Measurements from ENCODE around the gene FANCC.

Gene FANCC

DNA sequence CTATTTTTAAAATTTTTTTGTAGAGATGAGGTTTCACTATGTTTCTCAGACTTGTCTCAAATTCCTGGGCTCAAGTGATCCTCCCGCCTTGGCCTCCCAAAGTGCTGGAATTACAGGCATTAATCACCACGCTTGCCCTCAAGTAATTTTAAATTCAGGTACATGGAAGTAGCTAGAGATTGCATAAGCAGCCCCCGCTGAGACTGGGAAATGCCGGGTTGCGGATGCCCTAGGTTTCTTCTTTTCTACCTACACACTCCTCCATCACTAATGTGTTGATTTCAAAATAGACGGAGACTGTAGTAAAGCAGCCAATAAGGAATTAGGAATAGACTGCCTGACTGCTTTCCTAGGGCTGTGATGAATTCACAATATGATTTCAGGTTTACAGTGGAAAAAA lies 202.4 kb downstream of the FANCC start:
- DNase-seq = no peak

DNA sequence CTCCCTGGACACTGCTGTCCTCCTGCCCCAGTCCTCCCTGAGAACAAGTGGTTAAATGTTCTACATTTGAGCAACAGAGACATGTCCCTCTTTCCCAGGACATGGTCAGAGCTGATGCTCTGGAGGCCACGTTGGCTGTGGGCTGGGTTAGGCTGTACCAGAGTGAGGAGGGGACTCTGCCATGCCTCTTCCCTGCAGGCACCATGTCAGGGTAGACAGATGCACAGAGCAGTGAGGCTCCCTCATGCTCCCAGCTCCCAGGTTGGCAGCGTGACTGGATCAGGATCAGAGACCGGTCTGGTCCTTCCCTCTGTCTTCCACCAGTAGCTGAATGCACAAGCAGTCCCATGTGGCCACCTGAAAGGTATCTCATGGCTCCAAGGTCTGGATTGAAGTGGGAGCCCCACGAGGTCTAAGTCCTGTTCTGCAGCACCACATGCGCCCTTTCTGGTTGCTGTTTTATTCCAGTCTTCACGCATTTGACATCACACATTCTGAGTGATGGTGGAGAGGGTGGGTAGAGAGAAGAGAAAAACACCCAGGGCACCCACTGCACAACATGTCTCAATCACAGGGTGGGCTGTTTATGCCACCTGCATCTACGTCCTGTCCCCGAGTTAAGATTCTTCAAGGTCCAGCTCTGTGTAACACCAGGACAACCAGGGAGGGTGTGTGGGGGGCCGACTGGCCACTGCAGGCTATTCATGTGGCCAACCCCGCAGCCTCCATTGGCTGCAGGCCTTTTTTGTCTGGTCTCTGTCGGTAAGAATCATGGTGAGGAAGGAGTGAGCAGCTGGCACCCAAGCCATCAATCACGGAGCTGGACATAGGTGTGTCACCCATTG lies 204.9 kb downstream of the FANCC start:
- no peak for DNase-seq

GRCh38 chr9:95111716-95112115 lies 205.8 kb downstream of the FANCC start:
- DNase-seq = no peak

GRCh38 chr9:95110921-95111525 lies 206.5 kb downstream of the FANCC start:
- DNase-seq = no peak

- no peak for DNase-seq
Measured at GRCh38 chr9:95109456-95109855, 208.1 kb downstream of the FANCC start.

GRCh38 chr9:95108777-95109176 lies 208.7 kb downstream of the FANCC start:
- DNase-seq = no peak

GRCh38 chr9:95107976-95108375 lies 209.5 kb downstream of the FANCC start:
- DNase-seq = no peak

- DNase-seq = no peak
Measured at GRCh38 chr9:95107001-95107749, 210.3 kb downstream of the FANCC start.

- DNase-seq = no peak
Measured at GRCh38 chr9:95105519-95106287, 211.8 kb downstream of the FANCC start.

- no peak for DNase-seq
Measured at GRCh38 chr9:95104980-95105379, 212.5 kb downstream of the FANCC start.

DNA sequence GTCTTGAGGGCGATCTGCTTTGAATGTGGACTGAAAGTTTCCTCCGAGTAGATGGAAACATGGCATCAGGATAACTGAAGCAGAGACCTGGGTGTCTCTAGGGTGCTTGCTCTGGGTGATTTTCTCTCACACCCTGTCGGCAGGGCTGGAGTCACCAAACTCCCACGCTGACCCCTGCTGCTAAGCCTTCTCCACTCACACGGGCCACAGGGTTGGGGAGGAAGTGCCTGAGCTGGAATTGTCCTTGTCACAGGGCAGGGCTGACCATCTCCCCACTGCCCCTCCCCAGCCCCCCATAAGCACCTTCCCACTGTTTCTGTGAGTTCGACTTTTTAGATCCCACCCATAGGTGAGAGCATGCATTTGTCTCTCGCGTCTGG lies 212.9 kb downstream of the FANCC start:
- DNase-seq = no peak

DNA sequence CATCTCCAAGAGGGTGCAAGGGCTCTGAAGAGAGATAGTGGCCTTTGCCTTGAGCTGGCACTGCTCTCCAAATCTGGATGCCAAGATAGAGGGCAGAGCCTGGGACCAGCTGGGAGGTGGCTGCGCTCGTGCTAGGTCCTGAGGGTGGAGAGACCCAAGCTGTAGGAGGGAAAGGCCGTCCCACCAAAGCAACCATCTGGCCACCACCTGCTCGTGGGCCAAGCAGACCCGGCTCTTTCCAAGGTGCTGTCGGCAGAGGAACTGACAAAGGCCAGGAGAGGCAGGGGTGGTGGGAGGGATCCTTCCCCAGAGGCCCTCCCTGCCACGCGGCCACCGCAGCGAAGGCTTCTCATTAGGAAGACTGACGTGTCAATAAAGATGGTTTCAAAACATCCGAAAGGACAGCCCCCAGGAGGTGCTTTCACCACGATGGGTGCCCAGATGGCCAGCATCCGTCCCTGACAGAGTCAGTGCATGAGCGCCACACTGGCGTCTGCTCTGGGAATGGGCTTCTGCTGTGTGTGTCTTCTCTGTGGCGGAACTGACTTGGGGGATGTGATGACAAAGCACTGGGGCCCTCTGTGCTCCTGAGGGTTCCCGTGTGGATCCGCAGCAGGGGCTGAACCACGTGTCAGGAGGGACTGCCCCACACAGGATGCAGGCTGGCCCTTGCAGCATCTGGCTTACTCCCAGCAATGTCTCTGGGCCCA lies 213.5 kb downstream of the FANCC start:
- DNase-seq = no peak

DNA sequence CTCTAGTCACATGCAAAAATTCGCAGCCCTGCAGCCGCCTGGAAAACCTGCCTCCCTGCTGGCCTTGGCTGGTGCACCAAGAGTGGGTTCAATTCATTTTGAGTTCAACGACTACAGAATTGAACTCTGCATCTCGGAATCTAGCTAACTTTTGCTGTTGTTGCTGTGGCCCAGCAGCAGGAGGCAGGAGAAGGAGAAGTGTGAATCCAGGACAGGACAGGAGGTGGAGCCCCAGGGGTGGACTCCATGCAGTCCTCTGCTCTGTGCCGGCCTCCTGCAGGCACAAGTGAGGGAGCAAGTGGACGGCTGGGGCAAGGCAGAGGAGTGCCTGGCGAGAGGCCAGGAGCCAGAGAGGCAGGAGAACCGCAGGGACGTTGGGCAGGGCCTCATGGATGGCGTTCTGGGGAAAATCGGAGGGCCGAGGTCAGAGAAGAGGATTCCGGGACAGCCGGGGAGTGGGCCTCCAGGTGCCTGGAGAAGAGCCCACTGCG lies 214.2 kb downstream of the FANCC start:
- DNase-seq = no peak

DNA sequence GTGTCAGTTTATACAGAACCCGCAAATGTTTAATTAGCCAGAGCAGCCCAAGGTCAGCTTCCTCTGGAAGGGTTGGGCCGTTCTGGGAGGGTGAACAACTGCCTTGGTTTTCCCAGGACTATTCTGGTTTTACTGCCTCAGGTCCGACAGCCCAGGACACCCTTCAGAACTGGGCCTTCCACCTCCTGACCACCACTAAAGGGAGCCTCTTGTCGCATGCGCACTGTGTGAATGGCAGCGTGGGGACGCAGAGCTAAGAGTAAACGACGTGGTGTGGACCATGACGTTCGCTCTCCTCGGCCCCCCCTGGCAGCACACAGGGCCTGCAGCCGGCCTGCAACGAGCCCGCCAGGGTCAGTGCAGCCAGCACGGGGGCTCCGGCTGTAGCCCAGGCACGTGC lies 214.9 kb downstream of the FANCC start:
- no peak for DNase-seq

GRCh38 chr9:95102001-95102433 lies 215.5 kb downstream of the FANCC start:
- no peak for DNase-seq

GRCh38 chr9:95101326-95101725 lies 216.2 kb downstream of the FANCC start:
- no peak for DNase-seq

DNA sequence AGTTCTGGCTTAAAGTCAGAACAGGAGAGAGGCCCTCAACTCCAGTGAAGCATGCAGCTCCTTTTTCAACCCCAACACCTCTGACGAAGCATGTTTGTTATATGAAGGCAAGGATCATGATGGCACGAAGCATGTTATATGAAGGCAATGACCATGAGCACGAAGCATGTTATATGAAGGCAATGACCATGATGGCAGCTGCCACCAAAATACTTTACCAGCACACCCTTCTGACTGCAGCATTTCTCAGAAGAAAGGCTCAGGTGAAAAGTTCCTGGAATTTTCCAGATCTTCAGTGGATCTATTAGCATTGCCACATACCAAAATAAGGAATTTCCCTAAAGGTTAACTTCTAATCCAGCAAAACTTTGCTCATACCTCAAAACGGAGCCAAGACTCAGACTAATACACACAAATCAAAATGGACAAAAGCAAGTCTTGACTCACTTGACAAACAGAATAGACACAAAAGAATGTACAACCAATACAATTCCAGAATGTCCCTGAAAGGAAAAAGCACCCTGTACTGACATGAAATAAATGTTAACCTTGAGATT lies 217.4 kb downstream of the FANCC start:
- DNase-seq = no peak

GRCh38 chr9:95099321-95100070 lies 218.0 kb downstream of the FANCC start:
- DNase-seq = no peak

DNA sequence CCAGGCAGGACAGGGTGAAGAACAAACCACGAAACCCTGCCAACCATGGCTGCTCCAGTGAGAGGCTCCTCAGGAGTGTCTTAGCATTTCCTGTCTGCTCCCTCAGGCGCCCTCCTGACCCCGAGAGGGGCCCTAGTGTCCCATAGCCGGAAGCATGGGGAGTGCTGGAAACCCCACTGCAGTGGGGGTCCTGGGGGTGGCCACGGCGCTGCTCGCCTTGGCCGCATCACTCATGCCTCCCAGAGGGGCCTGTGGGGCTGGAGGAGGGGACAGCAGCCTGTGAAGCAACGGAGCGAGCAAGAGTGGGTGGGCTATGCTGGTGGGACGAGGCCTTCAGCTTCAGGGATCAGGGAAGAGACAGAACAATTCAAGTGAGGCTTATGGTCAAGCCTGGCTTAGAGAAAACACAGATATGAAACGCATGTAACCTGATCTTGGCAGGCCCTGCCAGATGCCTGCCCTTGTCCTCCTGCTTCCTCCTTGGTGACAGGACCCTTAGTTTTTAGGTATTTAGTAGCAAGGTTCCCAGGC lies 219.1 kb downstream of the FANCC start:
- DNase-seq = no peak

GRCh38 chr9:95097279-95097678 lies 220.2 kb downstream of the FANCC start:
- no peak for DNase-seq

DNA sequence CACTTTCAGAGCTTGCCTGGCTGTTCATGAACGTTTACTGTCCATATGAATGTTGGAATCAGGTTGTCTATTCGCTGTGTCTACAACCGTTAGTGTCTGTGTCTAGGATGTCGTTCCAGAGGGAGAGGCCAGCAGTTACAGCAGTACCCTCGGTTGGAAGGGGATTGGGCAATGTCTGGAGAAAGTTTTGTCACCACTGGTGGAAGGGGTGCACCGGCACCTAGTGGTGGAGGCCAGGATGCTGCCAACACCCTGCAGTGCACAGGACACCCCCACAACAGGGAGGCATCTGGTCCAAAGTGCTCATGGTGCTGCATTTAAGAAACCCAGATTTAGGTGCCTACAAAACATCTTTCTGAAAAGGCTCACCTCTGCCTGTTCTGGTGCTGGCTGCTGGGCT lies 220.7 kb downstream of the FANCC start:
- DNase-seq = no peak
